Hepatocyte (in vitro differentiated cells): ENCODE measurements around the gene AP4S1. TPM values are rescaled to one million over a fixed set of nuclear protein-coding genes. Genes with fewer than 3 reads are reported as not detected.
"Not testable (repeated sequence)": the region's sequence is repeated elsewhere in the genome, so short reads cannot be mapped to it uniquely, and the experiment has no call there.

Source experiments
- DNase-seq: peaks from one replicate; pipeline ENCODE4 v3.0.0-alpha.2; 2016; ENCODE audit warnings: low spot score
- H2AFZ ChIP-seq: fragments of 200-600 bp; sonication (generic); 2 replicates; pipeline ENCODE4 v1.6.0; 2016; ENCODE audit warnings: antibody characterized with exemption, mild to moderate bottlenecking
- H3K27ac ChIP-seq: fragments of 200-600 bp; sonication (generic); 2 replicates; pipeline ENCODE4 v1.5.1; 2016; ENCODE audit warnings: mild to moderate bottlenecking
- H3K27me3 ChIP-seq: fragments of 200-600 bp; sonication (generic); 2 replicates; pipeline ENCODE4 v1.6.1; 2016
- H3K36me3 ChIP-seq: fragments of 200-600 bp; sonication (generic); replicated peaks from 2 replicates; pipeline ENCODE4 v1.5.1; 2016; ENCODE audit warnings: low read depth; ENCODE audit not compliant: insufficient read depth
- H3K4me1 ChIP-seq: fragments of 200-600 bp; sonication (generic); 2 replicates; pipeline ENCODE4 v1.5.1; 2016; ENCODE audit warnings: mild to moderate bottlenecking, moderate library complexity; ENCODE audit not compliant: insufficient read depth
- H3K4me2 ChIP-seq: fragments of 200-600 bp; sonication (generic); 2 replicates; pipeline ENCODE4 v1.6.0; 2016
- H3K4me3 ChIP-seq: fragments of 200-600 bp; sonication (generic); 2 replicates; pipeline ENCODE4 v1.5.1; 2016; ENCODE audit warnings: mild to moderate bottlenecking
- H3K79me2 ChIP-seq: fragments of 200-600 bp; sonication (generic); 2 replicates; pipeline ENCODE4 v1.6.0; 2017; ENCODE audit warnings: mild to moderate bottlenecking
- H3K9me2 ChIP-seq: fragments of 200-600 bp; sonication (generic); replicated peaks from 2 replicates; pipeline ENCODE4 v1.6.0; 2017; ENCODE audit warnings: mild to moderate bottlenecking; ENCODE audit not compliant: insufficient read depth
- H3K9me3 ChIP-seq: fragments of 200-600 bp; sonication (generic); 2 replicates; pipeline ENCODE4 v1.5.1; 2016; ENCODE audit warnings: low read depth, mild to moderate bottlenecking
- H4K20me1 ChIP-seq: fragments of 200-600 bp; sonication (generic); 2 replicates; pipeline ENCODE4 v1.6.0; 2016; ENCODE audit warnings: mild to moderate bottlenecking; ENCODE audit not compliant: insufficient read depth, poor library complexity, severe bottlenecking
- EZH2 ChIP-seq: fragments of 200-600 bp; sonication (generic); IDR thresholded peaks from 2 replicates; pipeline ENCODE4 v1.6.1; 2016; ENCODE audit warnings: antibody characterized with exemption, mild to moderate bottlenecking, borderline replicate concordance
- EZH2phosphoT487 ChIP-seq: fragments of 200-600 bp; sonication (generic); IDR thresholded peaks from one replicate; pipeline ENCODE4 v1.6.1; 2018; ENCODE audit warnings: antibody characterized with exemption, mild to moderate bottlenecking, low read depth, moderate library complexity; ENCODE audit not compliant: unreplicated experiment, severe bottlenecking
- WGBS: methylation state at CpG from one replicate; pipeline ENCODE4 v1.1.6; 2016; ENCODE audit warnings: low lambda C conversion rate; ENCODE audit errors: missing lambda C conversion rate; 5-methylcytosine and 5-hydroxymethylcytosine counted together
- polyA plus RNA-seq: library from polyadenylated mRNA; unstranded; fragments of >200 nt; fragmentation: Nextera tagmentation; extraction: Ambion mirVana; gene quantifications from 2 replicates; pipeline ENCODE4 v1.2.1, GENCODE V29; 2016
- total RNA-seq: library from RNA; depleted of rRNA; stranded (reverse); fragments of >200 nt; gene quantifications from 2 replicates; pipeline ENCODE4 v1.2.3, GENCODE V29; 2014
- TF ChIP-seq, protein P1 (sequence below): fragments of 200-600 bp; sonication (generic); IDR thresholded peaks from 2 replicates; pipeline ENCODE4 v1.5.1; 2016; ENCODE audit warnings: antibody characterized with exemption, mild to moderate bottlenecking; ENCODE audit not compliant: poor library complexity

The AP4S1 gene, protein sequence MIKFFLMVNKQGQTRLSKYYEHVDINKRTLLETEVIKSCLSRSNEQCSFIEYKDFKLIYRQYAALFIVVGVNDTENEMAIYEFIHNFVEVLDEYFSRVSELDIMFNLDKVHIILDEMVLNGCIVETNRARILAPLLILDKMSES
- 14.0 and 19.5 TPM in 2 replicates for total RNA-seq
- polyA plus RNA-seq = 5.2 and 9.1 TPM in 2 replicates

DNA sequence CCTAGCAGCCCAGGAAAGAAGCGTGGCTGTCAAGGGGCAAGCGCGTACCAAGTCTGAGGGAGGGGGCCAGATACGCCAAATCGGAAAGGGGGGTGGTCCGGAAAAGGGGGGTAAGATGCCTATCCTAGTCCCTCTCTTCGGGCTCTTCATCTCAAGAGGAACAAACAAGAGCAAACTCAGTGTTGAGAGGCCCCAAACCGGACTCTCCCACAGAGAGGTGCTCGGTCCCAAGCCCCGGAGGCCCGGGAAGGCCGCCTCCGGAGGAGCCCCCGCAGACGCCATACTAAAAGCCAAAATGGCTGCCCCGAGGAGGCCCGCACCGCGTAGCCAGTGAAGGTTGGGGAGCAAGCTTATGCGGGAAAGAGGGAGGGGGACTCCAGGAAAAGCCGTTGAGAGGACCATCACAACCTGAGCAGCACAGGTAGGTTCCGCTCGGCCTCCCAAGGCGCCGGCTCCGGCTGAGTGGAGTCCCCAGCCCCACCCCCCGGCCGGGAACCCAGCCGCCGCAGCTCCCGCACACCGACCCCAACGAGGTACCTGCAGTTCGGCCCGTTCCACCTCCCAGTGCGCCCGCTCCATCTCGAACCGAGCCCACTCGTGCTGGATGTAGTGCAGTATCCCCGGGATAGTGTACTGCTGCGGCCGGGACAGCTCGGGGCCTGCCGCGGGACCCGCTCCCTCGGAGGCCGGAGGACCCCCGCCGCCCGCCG is at the start of gene AP4S1:
AP4S1 (plus strand) TSS at position 283 of the 710 bp plus-strand sequence. CDS start 40,548 bp downstream, outside the sequence.
- no peaks in the 10 kb centered on the region for H3K9me3 ChIP-seq
- peak within 1 kb of the TSS; percentile 83 for H3K4me2 ChIP-seq
- H3K9me2 ChIP-seq = no peaks in the 10 kb centered on the region
- 3% methylated on average over 22 of the region's 53 CpGs for WGBS
- H3K27ac ChIP-seq = peak within 1 kb of the TSS; percentile 99
- peak; percentile 65 for DNase-seq
- H3K27me3 ChIP-seq = no peaks in the 10 kb centered on the region
- H3K79me2 ChIP-seq = peaks cover 83% of the 10 kb centered on the region
- H3K4me3 ChIP-seq = peak within 1 kb of the TSS; percentile 81
- TF ChIP-seq EZH2phosphoT487 (no peak), EZH2 (no peak)
- TF ChIP-seq, protein P1, sequence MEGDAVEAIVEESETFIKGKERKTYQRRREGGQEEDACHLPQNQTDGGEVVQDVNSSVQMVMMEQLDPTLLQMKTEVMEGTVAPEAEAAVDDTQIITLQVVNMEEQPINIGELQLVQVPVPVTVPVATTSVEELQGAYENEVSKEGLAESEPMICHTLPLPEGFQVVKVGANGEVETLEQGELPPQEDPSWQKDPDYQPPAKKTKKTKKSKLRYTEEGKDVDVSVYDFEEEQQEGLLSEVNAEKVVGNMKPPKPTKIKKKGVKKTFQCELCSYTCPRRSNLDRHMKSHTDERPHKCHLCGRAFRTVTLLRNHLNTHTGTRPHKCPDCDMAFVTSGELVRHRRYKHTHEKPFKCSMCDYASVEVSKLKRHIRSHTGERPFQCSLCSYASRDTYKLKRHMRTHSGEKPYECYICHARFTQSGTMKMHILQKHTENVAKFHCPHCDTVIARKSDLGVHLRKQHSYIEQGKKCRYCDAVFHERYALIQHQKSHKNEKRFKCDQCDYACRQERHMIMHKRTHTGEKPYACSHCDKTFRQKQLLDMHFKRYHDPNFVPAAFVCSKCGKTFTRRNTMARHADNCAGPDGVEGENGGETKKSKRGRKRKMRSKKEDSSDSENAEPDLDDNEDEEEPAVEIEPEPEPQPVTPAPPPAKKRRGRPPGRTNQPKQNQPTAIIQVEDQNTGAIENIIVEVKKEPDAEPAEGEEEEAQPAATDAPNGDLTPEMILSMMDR = no peak
- no peaks in the 10 kb centered on the region for H3K36me3 ChIP-seq
- H2AFZ ChIP-seq = peak within 1 kb of the TSS; percentile 67
- peaks cover 29% of the 10 kb centered on the region for H4K20me1 ChIP-seq
- H3K4me1 ChIP-seq = peaks cover 6% of the 10 kb centered on the region

DNA sequence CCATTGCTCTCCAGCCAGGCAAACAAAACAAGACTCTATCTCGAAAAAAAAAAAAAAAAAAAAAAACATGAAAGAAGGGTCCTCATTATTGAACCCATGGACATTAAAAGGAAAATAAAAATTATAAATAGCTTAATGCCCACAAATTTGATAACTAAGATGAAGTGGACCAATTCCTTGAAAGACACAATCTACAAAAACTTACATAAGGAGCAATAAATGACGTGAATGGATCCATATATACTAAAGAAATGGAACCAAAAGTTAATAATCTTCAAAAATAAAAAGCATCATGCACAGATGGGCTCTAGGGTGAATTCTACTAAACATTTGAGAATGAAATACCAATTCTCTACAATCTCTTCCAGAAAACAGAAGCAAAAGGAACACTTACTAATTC is 47.7 kb upstream of the AP4S1 start:
- H4K20me1 ChIP-seq = peaks cover 85% of the 10 kb centered on the region
- WGBS = 80% methylated on average over 2 of the region's 2 CpGs
- DNase-seq = no peak
- peaks cover 99% of the 10 kb centered on the region for H3K79me2 ChIP-seq
- H3K9me3 ChIP-seq = no peaks in the 10 kb centered on the region
- no peaks in the 10 kb centered on the region for H3K9me2 ChIP-seq
- no peaks in the 10 kb centered on the region for H3K27me3 ChIP-seq
- no peaks in the 10 kb centered on the region for H3K36me3 ChIP-seq
- H3K4me2 ChIP-seq = no peak overlapping the region
- no peak overlapping the region for H2AFZ ChIP-seq
- H3K4me1 ChIP-seq = no peaks in the 10 kb centered on the region
- TF ChIP-seq, protein P1 = no peak
- no peak for TF ChIP-seq EZH2
- no peak overlapping the region for H3K4me3 ChIP-seq
- H3K27ac ChIP-seq = no peak overlapping the region

DNA sequence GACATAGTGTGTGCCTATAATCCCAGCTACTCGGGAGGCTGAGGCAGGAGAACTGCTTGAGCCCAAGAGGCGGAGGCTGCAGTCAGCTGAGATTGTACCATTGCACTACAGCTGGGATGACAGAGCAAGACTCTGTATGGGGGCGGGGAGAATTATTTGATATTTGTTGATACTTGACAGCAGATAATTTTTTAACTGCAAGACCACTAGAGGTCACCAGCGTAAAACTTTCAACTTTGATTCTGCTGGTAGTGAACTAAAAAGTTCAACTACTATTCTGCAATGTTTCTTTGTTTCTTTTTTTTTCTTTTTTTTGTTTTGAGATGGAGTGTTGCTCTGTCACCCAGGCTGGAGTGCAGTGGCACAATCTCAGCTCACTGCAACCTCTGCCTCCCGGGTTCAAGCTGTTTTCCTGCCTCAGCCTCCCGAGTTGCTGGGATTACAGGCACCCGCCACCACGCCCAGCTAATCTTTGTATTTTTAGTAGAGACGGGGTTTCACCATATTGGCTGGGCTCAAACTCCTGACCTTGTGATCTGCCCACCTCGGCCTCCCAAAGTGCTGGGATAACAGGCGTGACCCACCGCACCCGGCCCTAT is 45.2 kb upstream of the AP4S1 start:
- not testable (repeated sequence) for H3K4me2 ChIP-seq, H3K27ac ChIP-seq
- H4K20me1 ChIP-seq = peaks cover 75% of the 10 kb centered on the region

More for the DNA sequence above, 45.2 kb upstream of the AP4S1 start:
- H3K36me3 ChIP-seq, H3K4me1 ChIP-seq, H3K9me3 ChIP-seq, H3K4me3 ChIP-seq, H2AFZ ChIP-seq, H3K27me3 ChIP-seq, H3K9me2 ChIP-seq: not testable (repeated sequence)
- peaks cover 99% of the 10 kb centered on the region for H3K79me2 ChIP-seq
- WGBS = 84% methylated on average over 13 of the region's 13 CpGs
- DNase-seq = peak; percentile 67
- TF ChIP-seq, protein P1 = peak; percentile 64
